MG63 (cell line): Measurements from ENCODE around the gene POMZP3. TPM values are rescaled to one million over a fixed set of nuclear protein-coding genes. Genes with fewer than 3 reads are reported as not detected.
A peak's percentile ranks its signal among the peaks of the same experiment; 100 is the strongest.
"Not testable (repeated sequence)": the region's sequence is repeated elsewhere in the genome, so short reads cannot be mapped to it uniquely, and the experiment has no call there.

Experiments used
- DNase-seq: peaks from one replicate; pipeline ENCODE4 v3.0.0-alpha.2; 2020
- H3K27me3 ChIP-seq: fragments of 250-450 bp; sonication (Bioruptor Pico); 2 replicates; pipeline ENCODE4 v1.5.1; 2020; ENCODE audit warnings: mild to moderate bottlenecking, moderate library complexity
- H3K36me3 ChIP-seq: fragments of 250-450 bp; sonication (Bioruptor Pico); 2 replicates; pipeline ENCODE4 v1.5.1; 2020; ENCODE audit warnings: mild to moderate bottlenecking, moderate library complexity
- H3K4me3 ChIP-seq: fragments of 250-450 bp; sonication (Bioruptor Pico); 2 replicates; pipeline ENCODE4 v1.5.1; 2020; ENCODE audit warnings: mild to moderate bottlenecking, moderate library complexity
- H3K9me3 ChIP-seq: fragments of 250-450 bp; sonication (Bioruptor Pico); 2 replicates; pipeline ENCODE4 v1.5.1; 2020; ENCODE audit warnings: mild to moderate bottlenecking, moderate library complexity
- total RNA-seq: library from RNA; depleted of rRNA; stranded (reverse); fragments of >200 nt; shearing (Covaris generic); gene quantifications from 2 replicates; pipeline ENCODE4 v1.2.3, GENCODE V29; 2014; ENCODE audit warnings: low replicate concordance

Gene POMZP3
- total RNA-seq, 1 experiment from 2014 or later: 0.23 TPM

DNA sequence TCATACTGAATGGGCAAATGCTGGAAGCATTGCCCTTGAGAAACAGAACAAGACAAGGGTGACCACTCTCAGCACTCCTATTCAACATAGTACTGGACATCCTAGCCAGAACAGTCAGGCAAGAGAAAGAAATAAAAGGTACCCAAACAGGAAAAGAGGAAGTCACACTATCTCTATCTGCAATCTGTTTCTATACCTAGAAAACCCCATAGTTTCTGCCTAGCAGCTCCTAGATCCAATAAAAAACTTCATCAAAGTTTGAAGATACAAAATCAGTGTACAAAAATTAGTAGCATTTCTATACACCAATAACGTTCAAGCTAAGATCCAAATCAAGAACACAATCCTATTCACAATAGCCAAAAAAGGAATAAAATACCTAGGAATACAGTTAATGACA is 29.8 kb downstream of the POMZP3 start:
- not testable (repeated sequence) for DNase-seq, H3K9me3 ChIP-seq, H3K36me3 ChIP-seq, H3K4me3 ChIP-seq, H3K27me3 ChIP-seq

DNA sequence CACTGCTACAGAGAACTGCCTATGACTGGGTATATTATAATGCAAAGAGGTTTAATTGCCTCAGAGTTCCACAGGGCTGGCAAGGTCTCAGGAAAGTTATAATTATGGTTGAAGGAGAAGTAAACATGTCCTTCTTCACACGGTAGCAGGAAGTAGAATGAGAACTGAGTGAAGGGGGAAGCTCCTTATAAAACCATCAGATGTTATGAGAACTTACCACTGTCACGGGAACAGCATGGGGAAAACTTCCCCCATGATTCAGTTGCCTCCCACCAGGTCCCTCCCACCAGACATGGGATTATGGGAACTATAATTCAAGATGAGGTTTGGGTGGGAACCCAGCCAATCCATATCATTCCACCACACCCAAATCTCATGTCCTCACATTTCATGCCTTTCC is 34.4 kb downstream of the POMZP3 start:
- not testable (repeated sequence) for H3K36me3 ChIP-seq, DNase-seq, H3K27me3 ChIP-seq, H3K9me3 ChIP-seq, H3K4me3 ChIP-seq

DNA sequence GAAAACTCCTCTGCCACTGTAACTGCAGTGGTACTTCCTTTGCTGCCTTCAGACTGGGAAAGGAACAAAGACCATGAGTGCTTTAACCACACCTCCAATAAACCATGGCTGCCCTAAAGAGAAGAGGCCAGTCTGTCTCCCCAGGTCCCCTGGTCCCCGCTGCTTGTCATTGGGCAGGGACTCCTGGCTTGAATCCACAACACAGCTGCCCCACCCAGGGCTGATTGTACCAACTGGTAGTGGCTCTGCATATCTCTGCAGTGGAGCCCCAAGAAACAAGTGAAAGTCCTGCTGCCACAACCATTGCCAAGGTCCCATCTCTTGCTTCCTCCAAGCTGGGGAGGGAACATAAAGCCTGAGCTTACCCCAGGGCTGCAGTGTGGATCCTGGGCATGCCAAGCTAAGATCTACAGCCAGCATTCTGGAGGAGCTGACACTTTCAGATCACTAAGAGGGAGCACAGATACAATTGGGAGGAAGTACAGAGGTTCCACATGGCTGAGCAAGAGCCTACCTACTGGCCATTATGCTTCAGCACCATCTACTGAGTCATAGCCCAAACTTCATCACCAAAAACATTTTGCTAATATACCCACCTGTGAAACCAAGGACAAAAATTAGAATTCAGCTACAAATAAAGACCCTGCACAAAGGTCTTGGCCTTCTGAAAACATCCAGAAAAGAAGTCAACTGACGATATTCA is 35.3 kb downstream of the POMZP3 start:
- not testable (repeated sequence) for DNase-seq, H3K9me3 ChIP-seq, H3K36me3 ChIP-seq, H3K27me3 ChIP-seq, H3K4me3 ChIP-seq

DNA sequence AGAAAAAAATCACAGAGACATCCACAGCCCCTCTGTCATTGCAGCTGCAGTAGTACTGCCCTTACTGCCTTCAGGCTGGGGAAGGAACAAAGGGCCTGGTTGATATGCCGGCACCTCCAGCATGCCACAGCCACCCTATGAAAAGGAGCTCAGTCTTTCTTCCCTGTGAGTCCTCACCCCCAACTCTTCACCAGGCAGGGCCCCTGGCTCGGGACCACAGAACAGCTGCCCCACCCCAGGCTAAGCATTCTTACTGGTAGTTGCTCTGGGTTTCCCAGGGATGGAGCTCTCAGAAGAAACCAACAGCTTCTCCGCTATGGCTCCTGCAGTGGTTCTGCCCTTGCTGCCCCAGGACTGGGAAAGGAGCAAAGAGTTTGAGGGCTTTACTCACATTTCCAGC is 36.0 kb downstream of the POMZP3 start:
- not testable (repeated sequence) for H3K36me3 ChIP-seq, H3K9me3 ChIP-seq, H3K4me3 ChIP-seq, DNase-seq, H3K27me3 ChIP-seq

DNA sequence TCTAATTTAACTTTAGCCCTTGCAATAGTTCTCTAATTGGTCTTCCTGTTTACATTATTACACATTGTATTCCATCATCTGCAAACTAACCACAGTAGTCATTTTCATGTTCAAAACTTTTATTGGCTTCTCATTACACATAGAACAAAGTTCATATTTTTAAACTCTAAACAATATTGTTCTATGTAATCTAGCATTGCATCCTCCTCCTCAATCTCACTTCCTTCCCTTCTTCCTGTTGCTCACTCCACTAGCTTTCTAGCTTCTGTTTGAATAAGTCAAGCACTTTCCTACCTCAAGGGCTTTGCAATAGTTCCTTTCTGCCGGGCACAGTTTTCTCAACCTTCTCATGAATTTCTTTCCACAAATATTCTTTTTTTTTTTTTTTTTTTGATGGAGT is 38.5 kb downstream of the POMZP3 start:
- H3K27me3 ChIP-seq, H3K36me3 ChIP-seq, H3K9me3 ChIP-seq, H3K4me3 ChIP-seq, DNase-seq: not testable (repeated sequence)

DNA sequence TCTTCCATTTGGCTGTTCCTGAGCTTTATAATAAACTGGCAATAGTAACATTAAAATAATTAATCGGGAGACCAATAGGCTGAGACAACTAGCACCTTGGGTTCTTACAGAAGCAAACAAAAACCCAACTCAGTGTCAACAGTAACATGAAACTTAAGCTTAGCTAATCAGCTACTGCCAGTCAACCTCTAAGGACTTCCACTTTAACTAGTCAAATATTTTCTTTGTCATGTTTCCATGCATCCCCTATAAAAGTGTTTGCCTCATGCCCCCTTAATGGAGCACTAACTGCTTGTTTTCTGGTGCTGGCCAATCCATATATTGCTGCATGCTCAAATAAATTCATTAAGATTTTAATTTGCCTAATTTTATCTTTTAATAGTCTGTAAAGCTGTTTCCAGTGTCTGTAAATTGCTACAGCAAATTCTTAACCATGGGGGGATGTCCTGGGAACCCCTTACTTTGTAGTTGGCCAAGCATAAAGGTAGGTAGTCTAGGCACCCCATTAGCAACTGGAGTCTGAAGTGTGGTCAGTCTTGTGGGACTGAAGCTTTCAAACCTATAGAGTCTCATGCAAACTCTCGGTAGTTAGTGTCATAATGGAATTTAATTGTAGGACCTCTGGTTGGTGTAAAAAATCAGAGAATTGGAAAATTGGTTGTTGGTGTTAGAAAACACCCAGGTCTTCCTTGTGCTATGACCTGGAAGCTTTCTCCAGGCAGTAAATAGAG is 40.3 kb downstream of the POMZP3 start:
- H3K4me3 ChIP-seq, DNase-seq, H3K27me3 ChIP-seq, H3K36me3 ChIP-seq, H3K9me3 ChIP-seq: not testable (repeated sequence)

DNA sequence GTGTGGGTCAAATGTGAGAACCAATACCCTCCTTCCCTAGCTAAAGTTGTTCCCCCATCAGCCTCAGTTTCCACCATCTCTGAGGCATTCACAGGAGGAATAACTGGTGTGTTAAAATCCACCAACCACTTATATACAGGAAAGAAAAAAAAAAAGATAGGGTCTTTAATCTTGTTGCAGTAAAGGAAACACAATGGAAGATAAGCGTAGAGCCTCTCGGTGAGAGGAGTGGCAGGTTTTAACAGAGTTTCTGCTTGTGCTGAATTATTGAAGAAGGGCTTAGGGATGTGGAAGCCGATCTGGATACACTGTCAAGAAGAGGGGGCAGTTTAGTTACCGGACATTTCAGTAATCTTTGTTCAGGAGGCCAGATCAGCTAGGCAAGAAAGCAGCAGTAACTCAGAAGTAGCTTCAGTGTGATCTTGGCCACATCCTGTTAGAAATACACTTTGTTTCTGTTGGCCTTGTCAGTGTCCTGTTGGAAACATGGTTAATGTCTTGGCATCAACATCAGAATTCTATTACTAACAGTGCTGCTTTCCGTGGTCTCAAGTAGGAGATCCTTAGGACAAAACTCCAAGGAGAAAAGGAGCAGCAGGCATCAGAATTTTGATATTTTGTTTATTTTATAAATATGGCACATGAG is 43.3 kb downstream of the POMZP3 start:
- not testable (repeated sequence) for H3K36me3 ChIP-seq, H3K4me3 ChIP-seq, H3K9me3 ChIP-seq, H3K27me3 ChIP-seq
- DNase-seq: peak; percentile 27

DNA sequence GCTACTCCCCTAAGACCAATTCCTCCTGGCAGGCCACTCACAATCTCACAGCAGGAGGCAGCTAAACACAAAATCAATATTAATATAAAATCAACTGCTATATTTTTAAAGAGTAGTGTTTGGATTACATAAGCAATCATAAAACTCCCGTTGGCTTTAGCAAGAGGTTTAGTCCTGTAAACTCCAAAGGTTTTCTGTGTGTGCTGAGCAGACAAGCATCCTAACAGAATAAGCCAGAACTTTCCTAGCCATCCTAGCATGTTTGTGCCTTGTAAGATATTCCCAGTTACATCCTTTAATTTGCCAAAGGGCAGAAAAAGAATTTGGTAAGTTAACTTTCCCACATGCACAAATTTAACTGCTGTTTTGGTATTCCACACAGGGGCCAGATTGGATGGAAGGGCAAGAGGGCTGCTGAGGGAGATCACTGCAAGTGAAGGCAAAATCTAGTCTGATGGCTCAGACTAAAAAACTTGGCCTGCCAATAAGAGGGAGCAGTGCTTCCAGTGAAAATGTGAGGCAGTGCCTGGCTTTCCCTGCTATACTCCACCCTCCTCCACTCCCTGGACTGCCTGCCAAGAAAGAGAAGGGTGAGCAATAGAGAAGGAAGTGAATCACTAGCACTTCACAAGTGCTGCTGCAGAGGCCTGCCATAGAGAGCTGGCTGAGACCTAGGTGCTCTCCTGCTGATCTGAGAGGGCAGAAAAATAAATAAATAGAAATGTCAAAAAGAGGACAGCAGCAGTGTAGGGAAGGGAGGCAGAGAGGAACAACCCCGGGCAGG is 44.0 kb downstream of the POMZP3 start:
- H3K9me3 ChIP-seq, H3K4me3 ChIP-seq, H3K27me3 ChIP-seq, H3K36me3 ChIP-seq: not testable (repeated sequence)
- peak; percentile 93 for DNase-seq

DNA sequence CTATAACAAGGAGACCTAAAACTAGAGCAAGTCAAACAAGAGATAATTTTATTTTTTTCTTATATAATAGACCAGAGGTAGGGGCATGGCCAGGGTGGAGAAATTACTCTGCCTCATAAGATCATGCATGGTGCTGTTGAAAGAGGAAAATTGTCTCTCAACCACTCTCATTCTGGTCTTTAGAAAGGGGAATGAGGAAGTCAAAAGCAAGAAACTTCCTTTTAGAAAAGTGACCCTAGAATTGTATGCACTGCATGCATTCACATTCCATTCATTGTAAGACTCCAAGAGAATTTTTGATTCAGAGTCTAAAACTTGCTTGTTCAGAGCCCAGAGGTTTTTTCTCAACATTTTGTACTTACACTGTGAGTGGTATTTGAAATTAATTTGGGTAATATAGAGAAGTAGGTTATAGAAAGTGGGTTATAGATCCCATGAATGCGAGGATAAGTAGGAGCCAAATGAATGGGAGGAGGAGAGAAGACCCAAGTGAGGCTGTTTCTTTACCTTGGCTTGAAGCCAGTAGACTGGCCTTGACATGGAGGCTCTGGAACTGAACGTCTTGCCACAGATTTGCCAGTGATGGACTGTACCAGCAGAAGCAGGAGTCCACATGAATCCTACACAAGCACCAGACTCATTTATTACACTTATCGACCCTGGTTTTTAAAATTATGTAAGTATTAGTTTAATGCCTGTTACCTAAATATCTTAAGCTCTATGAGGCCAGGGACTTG is 51.0 kb downstream of the POMZP3 start:
- H3K4me3 ChIP-seq, DNase-seq, H3K36me3 ChIP-seq, H3K27me3 ChIP-seq, H3K9me3 ChIP-seq: not testable (repeated sequence)

DNA sequence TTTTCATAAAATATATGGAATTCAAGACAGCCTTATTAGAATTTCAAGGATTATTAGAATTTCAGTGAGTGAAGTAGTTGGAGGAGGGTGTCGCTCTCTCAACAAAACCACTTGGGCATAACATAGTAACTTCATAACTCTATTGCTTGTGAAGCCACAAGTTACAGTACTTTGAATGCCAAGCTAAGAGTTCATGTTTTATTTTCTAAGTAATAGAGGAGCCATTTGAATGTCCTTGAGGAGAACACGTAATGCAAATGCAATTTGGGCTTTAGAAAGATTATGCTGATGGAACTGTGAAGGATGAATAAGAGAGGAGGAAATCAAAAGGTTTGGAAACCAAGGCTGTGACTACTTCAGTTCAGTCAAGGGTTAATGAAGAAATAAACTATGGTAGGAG is 51.6 kb downstream of the POMZP3 start:
- H3K9me3 ChIP-seq, H3K27me3 ChIP-seq, H3K4me3 ChIP-seq, DNase-seq, H3K36me3 ChIP-seq: not testable (repeated sequence)

DNA sequence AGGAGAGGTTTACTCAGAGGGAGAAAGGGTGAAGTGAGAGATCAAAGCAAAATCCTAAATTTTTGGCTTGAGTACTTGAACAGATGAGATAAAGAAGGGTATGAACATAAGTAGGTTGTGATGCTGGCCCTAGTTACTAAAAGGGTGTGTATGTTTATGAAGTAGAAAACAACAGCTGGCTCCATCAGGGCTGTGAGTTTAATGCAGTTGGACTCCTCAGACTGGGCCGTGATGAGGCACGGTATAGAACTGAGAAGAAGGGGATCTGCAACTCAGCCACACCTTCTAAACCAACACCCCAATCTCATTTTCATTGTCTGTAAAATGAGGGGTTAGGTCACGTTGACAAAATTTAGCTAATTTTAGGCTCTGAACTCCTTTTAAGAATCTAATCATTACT is 54.8 kb downstream of the POMZP3 start:
- H3K27me3 ChIP-seq, H3K9me3 ChIP-seq, H3K36me3 ChIP-seq, H3K4me3 ChIP-seq, DNase-seq: not testable (repeated sequence)

DNA sequence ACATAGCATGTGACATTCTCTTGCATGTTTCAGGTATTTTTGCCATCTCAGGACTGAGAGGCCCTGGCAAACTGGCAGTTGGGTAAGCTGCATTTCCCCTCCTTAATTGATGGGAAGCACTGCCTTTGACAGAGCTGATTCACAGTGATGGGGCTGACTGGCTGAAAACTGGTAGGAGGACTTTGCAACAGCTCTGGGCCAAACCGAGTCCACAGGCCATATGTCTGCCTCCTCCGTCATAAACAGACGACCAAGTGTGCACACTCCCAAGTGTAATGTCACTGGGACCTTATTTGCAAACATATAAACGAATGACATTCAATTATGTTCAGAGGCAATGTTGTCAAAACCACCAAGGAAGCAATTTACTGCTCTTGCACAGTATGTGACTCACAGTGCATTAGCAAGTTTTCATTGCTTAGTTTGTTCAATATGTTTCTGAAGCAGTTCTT is 56.7 kb downstream of the POMZP3 start:
- peak; percentile 20 for DNase-seq
- H3K9me3 ChIP-seq, H3K4me3 ChIP-seq, H3K36me3 ChIP-seq, H3K27me3 ChIP-seq: not testable (repeated sequence)

DNA sequence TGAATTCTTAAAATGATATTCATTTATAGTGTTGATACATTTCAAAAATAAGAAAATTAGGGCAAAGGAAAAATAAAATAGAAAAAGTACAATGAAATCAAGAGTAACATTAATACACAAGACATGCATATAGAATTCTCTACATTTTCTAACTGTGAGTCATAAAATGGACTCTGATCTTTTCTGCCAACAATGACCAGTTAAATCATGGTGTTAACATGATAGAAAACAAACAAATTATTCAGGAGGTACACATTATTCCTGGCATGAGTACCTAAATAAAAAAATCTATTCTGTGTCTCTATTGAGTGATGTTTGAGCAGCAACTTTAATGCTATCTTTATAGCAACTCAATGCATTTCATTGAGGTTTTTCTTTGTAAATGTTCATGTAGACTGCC is 58.3 kb downstream of the POMZP3 start:
- not testable (repeated sequence) for H3K27me3 ChIP-seq, DNase-seq, H3K36me3 ChIP-seq, H3K9me3 ChIP-seq, H3K4me3 ChIP-seq

DNA sequence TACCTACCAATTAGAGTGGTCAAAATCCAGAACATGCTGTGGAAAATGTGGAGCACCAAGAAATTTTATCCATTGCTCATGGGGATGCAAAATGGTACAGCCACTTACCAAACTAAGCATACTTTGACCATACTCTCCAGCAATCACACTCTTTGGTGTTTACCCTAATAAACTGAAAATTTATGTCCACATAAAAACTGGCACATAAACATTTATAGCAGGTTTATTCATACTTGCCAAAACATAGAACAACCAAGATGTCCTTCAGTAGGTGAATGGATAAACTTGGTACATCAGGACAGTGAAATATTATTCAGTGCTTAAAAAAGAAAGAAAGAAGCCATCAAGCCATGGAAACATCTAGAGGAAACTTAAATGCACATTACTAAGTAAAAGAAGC is 59.3 kb downstream of the POMZP3 start:
- not testable (repeated sequence) for H3K36me3 ChIP-seq, H3K27me3 ChIP-seq, H3K9me3 ChIP-seq, H3K4me3 ChIP-seq, DNase-seq

DNA sequence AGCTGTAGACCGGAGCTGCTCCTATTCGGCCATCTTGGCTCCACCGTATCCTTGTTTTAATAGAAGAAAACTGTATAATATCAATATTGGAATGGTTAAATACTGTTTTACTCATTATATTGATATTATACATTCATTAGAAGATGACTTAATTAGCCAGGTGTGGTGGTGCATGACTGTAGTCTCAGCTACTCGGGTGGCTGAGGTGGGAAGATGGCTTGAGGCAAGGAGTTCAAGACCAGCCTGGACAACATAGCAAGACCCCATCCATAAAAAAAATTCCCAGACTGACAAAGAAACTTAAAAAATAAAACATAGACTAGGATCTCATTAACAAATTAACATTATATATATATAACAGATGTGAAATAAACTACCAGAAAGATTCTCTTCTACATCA is 59.8 kb downstream of the POMZP3 start:
- not testable (repeated sequence) for H3K36me3 ChIP-seq, H3K27me3 ChIP-seq, H3K4me3 ChIP-seq, DNase-seq, H3K9me3 ChIP-seq

DNA sequence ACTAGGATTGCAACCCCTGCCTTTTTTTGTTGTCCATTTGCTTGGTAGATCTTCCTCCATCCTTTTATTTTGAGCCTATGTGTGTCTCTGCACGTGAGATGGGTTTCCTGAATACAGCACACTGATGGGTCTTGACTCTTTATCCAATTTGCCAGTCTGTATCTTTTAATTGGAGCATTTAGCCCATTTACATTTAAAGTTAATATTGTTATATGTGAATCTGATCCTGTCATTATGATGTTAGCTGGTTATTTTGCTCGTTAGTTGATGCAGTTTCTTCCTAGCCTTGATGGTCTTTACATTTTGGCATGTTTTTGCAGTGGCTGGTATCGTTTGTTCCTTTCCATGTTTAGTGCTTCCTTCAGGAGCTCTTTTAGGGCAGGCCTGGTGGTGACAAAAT is 62.1 kb downstream of the POMZP3 start:
- DNase-seq, H3K4me3 ChIP-seq, H3K9me3 ChIP-seq, H3K27me3 ChIP-seq, H3K36me3 ChIP-seq: not testable (repeated sequence)

DNA sequence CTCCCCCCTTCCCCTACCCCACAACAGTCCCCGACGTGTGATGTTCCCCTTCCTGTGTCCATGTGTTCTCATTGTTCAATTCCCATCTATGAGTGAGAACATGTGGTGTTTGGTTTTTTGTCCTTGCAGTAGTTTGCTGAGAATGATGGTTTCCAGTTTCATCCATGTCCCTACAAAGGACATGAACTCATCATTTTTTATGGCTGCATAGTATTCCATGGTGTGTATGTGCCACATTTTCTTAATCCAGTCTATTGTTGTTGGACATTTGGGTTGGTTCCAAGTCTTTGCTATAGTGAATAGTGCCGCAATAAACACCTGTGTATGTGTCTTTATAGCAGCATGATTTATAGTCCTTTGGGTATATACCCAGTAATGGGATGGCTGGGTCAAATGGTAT is 65.7 kb downstream of the POMZP3 start:
- not testable (repeated sequence) for H3K9me3 ChIP-seq, H3K27me3 ChIP-seq, DNase-seq, H3K4me3 ChIP-seq, H3K36me3 ChIP-seq
